Loucy (cell line): ENCODE measurements around the gene C15orf40.

Experiments
- EZH2phosphoT487 ChIP-seq: fragments of 200-600 bp; IDR thresholded peaks from 2 replicates; pipeline ENCODE4 v1.6.1; 2018; ENCODE audit warnings: antibody characterized with exemption, mild to moderate bottlenecking, moderate library complexity, borderline replicate concordance
- TF ChIP-seq, protein P1 (sequence below): fragments of 200-600 bp; sonication (generic); conservative IDR thresholded peaks from 2 replicates; pipeline ENCODE4 v1.5.1; 2014; ENCODE audit warnings: mild to moderate bottlenecking, antibody characterized with exemption, low read length

DNA sequence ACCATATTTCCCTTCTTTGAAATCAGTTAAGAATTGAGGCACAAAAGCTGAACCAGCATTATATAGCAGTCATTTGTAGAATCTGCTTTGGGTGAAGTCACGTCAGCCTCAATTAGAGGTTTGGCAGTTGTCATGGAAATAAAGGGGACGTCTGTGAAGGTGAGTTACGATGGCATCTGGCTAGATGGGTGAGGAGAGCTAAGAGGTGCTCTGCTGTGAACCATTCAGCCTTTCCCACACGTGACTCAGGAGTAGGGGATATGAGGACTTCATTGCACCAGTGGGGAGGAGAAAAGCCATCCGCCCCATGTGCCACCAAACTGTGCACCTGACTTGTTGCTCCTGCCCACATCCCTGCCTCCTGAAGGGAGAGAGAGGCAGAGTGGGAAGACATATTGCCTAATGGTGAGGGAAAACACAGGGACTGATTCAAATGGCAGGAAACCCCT is 2.8 kb upstream of the C15orf40 start:
- TF ChIP-seq, protein P1, sequence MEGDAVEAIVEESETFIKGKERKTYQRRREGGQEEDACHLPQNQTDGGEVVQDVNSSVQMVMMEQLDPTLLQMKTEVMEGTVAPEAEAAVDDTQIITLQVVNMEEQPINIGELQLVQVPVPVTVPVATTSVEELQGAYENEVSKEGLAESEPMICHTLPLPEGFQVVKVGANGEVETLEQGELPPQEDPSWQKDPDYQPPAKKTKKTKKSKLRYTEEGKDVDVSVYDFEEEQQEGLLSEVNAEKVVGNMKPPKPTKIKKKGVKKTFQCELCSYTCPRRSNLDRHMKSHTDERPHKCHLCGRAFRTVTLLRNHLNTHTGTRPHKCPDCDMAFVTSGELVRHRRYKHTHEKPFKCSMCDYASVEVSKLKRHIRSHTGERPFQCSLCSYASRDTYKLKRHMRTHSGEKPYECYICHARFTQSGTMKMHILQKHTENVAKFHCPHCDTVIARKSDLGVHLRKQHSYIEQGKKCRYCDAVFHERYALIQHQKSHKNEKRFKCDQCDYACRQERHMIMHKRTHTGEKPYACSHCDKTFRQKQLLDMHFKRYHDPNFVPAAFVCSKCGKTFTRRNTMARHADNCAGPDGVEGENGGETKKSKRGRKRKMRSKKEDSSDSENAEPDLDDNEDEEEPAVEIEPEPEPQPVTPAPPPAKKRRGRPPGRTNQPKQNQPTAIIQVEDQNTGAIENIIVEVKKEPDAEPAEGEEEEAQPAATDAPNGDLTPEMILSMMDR = no peak
- no peak for TF ChIP-seq EZH2phosphoT487
